HCT116 (cell line): Measurements from ENCODE around the gene MAMSTR. TPM values are rescaled to one million over a fixed set of nuclear protein-coding genes. Genes with fewer than 3 reads are reported as not detected.

Experiments
- ATAC-seq: fragments of 200-7000 bp; cut with Tn5 transposase; 2 replicates; pipeline ENCODE4 v1.9.1; 2020; ENCODE audit warnings: mild to moderate bottlenecking, moderate library complexity
- BruUV-seq: library from RNA; stranded (reverse); fragments of 400-500 nt; replicated peaks from 2 replicates; lab custom pipeline; 2021; lab: Mats Ljungman, UMichigan
- CTCF ChIA-PET: fragments of 300-600 bp; sonication (Branson Sonifier 250); formaldehyde crosslinking; loops from one replicate; lab custom pipeline; 2021; ENCODE audit warnings: antibody characterized with exemption; lab: Charles Lee
- POLR2A ChIA-PET: fragments of 300-600, 350-600 bp; sonication (Branson Sonifier 250); formaldehyde crosslinking; loops from one replicate; lab custom pipeline; 2021; ENCODE audit warnings: antibody characterized with exemption; lab: Charles Lee
- RAD21 ChIA-PET, 2 experiments: fragments of 300-600 bp; sonication (Branson Sonifier 250); formaldehyde crosslinking; loops; one replicate each; lab custom pipeline; 2023; ENCODE audit warnings: low total read pairs in 2 of 2; ENCODE audit not compliant: uncharacterized antibody in 2 of 2, unreplicated experiment in 2 of 2, low non-redundant PET in 1 of 2; lab: Charles Lee
- DNase-seq: peaks from one replicate; pipeline ENCODE4 v3.0.0-alpha.2; 2010; ENCODE audit warnings: low read depth, low spot score
- H2AFZ ChIP-seq: fragments of 200-600 bp; shearing (Covaris generic), sonication (generic); 2 replicates; pipeline ENCODE4 v1.6.1; 2017; ENCODE audit warnings: low read depth, mixed run types, mixed read lengths, antibody characterized with exemption, low read length; ENCODE audit not compliant: poor library complexity, severe bottlenecking
- H3K27ac ChIP-seq: 2 replicates; pipeline ENCODE4 v1.5.1; 2012; ENCODE audit warnings: low read depth, low read length
- H3K27me3 ChIP-seq: fragments of 200-600 bp; sonication (generic); 2 replicates; pipeline ENCODE4 v1.6.1; 2016; ENCODE audit warnings: mixed run types, low read length, mixed read lengths; ENCODE audit not compliant: insufficient read depth
- H3K36me3 ChIP-seq, 2 experiments: fragments of 200-500 bp in 1 of 2; fragments of 200-600 bp in 1 of 2; sonication (Bioruptor generic) in 1 of 2; sonication (generic) in 1 of 2; 2 replicates each; pipeline versions ENCODE4 v1.5.1 to v1.6.1; 2014 to 2016; ENCODE audit warnings: low read length in 2 of 2, inconsistent platforms in 1 of 2, mixed read lengths in 1 of 2, mixed run types in 1 of 2; ENCODE audit not compliant: insufficient read depth in 2 of 2, control insufficient read depth in 1 of 2
- H3K4me1 ChIP-seq, 2 experiments: fragments of 200-600 bp in 1 of 2; sonication (generic) in 1 of 2; 2 replicates each; pipeline versions ENCODE4 v1.5.1 to v1.6.1; 2012 to 2017; ENCODE audit warnings: low read length in 2 of 2, inconsistent platforms in 1 of 2, mild to moderate bottlenecking in 1 of 2, mixed read lengths in 1 of 2, mixed run types in 1 of 2, moderate library complexity in 1 of 2; ENCODE audit not compliant: insufficient read depth in 2 of 2, control insufficient read depth in 1 of 2
- H3K4me2 ChIP-seq: fragments of 200-600 bp; sonication (generic); 2 replicates; pipeline ENCODE4 v1.6.1; 2017; ENCODE audit warnings: mixed run types, low read length, mixed read lengths
- H3K4me3 ChIP-seq, 2 experiments: fragments of 200-600 bp in 1 of 2; sonication (generic) in 1 of 2; replicated peaks in 1 of 2; 2 replicates each; pipeline ENCODE4 v1.5.1; 2011 to 2016; ENCODE audit warnings: low read length in 2 of 2, control low read depth in 1 of 2, low read depth in 1 of 2, mild to moderate bottlenecking in 1 of 2, mixed read lengths in 1 of 2, mixed run types in 1 of 2
- H3K79me2 ChIP-seq: fragments of 200-600 bp; sonication (generic); 2 replicates; pipeline ENCODE4 v1.6.1; 2017; ENCODE audit warnings: mild to moderate bottlenecking, mixed run types, low read length, moderate library complexity, mixed read lengths; ENCODE audit not compliant: insufficient read depth
- H3K9ac ChIP-seq: fragments of 200-600 bp; sonication (generic); 2 replicates; pipeline ENCODE4 v1.6.1; 2016; ENCODE audit warnings: low read length, mixed read lengths
- H3K9me2 ChIP-seq: fragments of 200-600 bp; sonication (generic), shearing (Covaris generic); 2 replicates; pipeline ENCODE4 v1.6.1; 2017; ENCODE audit warnings: mixed run types, mild to moderate bottlenecking, moderate library complexity; ENCODE audit not compliant: insufficient read depth
- H3K9me3 ChIP-seq, 2 experiments: fragments of 200-500 bp in 1 of 2; fragments of 200-600 bp in 1 of 2; sonication (Bioruptor generic) in 1 of 2; sonication (generic) in 1 of 2; 2 replicates each; pipeline ENCODE4 v1.6.1; 2014 to 2017; ENCODE audit warnings: low read length in 2 of 2, mixed read lengths in 2 of 2, inconsistent platforms in 1 of 2, low read depth in 1 of 2, mild to moderate bottlenecking in 1 of 2, mixed run types in 1 of 2, moderate library complexity in 1 of 2; ENCODE audit not compliant: control insufficient read depth in 1 of 2, insufficient read depth in 1 of 2
- H4K20me1 ChIP-seq: fragments of 200-600 bp; sonication (generic), shearing (Covaris generic); 2 replicates; pipeline ENCODE4 v1.6.1; 2017; ENCODE audit warnings: mixed run types, mild to moderate bottlenecking, moderate library complexity; ENCODE audit not compliant: insufficient read depth
- CBX3 ChIP-seq: IDR thresholded peaks from 2 replicates; pipeline ENCODE4 v1.6.1; 2012; ENCODE audit warnings: low read depth
- ELF1 ChIP-seq: IDR thresholded peaks from 2 replicates; pipeline ENCODE4 v1.6.1; 2012; ENCODE audit warnings: low read depth, borderline replicate concordance
- EZH2 ChIP-seq: fragments of 200-600 bp; sonication (generic); IDR thresholded peaks from 2 replicates; pipeline ENCODE4 v1.6.1; 2017; ENCODE audit warnings: antibody characterized with exemption, mixed run types
- JUND ChIP-seq: IDR thresholded peaks from 2 replicates; pipeline ENCODE4 v1.6.1; 2012
- MAX ChIP-seq: IDR thresholded peaks from 2 replicates; pipeline ENCODE4 v1.6.1; 2012
- POLR2A ChIP-seq: IDR thresholded peaks from 2 replicates; pipeline ENCODE4 v1.7.0; 2011; ENCODE audit warnings: borderline replicate concordance; ENCODE audit not compliant: insufficient read depth, insufficient read length; ENCODE audit errors: extremely low read depth
- POLR2AphosphoS5 ChIP-seq: IDR thresholded peaks from 2 replicates; pipeline ENCODE4 v1.6.1; 2011; ENCODE audit warnings: mild to moderate bottlenecking, low read depth, low read length, moderate library complexity
- SP1 ChIP-seq: IDR thresholded peaks from 2 replicates; pipeline ENCODE4 v1.6.1; 2012; ENCODE audit warnings: low read depth
- SRF ChIP-seq: IDR thresholded peaks from 2 replicates; pipeline ENCODE4 v1.6.1; 2012; ENCODE audit warnings: low read depth
- TCF7L2 ChIP-seq: IDR thresholded peaks from 2 replicates; pipeline ENCODE4 v1.7.0; 2011; ENCODE audit warnings: borderline replicate concordance, inconsistent platforms; ENCODE audit not compliant: insufficient read depth, insufficient read length; ENCODE audit errors: extremely low read depth
- YY1 ChIP-seq: IDR thresholded peaks from 2 replicates; pipeline ENCODE4 v1.6.1; 2011; ENCODE audit warnings: low read length, low read depth, moderate library complexity, mild to moderate bottlenecking; ENCODE audit not compliant: insufficient replicate concordance; ENCODE audit errors: extremely low read depth
- ZBTB33 ChIP-seq: IDR thresholded peaks from 2 replicates; pipeline ENCODE4 v1.6.1; 2011; ENCODE audit warnings: mild to moderate bottlenecking, low read length, moderate library complexity; ENCODE audit not compliant: insufficient replicate concordance; ENCODE audit errors: extremely low read depth
- ZFX ChIP-seq: fragments of 450-650 bp; IDR thresholded peaks from 2 replicates; pipeline ENCODE4 v1.6.1; 2017
- ZNF274 ChIP-seq: fragments of 200-500 bp; sonication (Bioruptor generic); IDR thresholded peaks from 2 replicates; pipeline ENCODE4 v1.6.1; 2014; ENCODE audit warnings: mild to moderate bottlenecking, low read depth, low read length, inconsistent platforms
- intact Hi-C: fragments of 100-400 bp; cut with micrococcal nuclease; formaldehyde crosslinking; loops from 2 replicates; pipeline ENCODE4 v1.10.0; 2022
- total RNA-seq: library from RNA; stranded (reverse); gene quantifications from one replicate; pipeline ENCODE4 v1.2.1, GENCODE V29; 2021; ENCODE audit not compliant: unreplicated experiment

Gene MAMSTR
- total RNA-seq, 1 experiment from 2014 or later = 1.3 TPM

GRCh38 chr19:48722196-48722708 is 2.7 kb upstream of the MAMSTR start:
- Histone ChIP-seq H2AFZ (no peak overlapping the region), H3K9ac (no peak overlapping the region), H3K27ac (no peak overlapping the region), H3K9me3 (no peaks in the 10 kb centered on the region), H3K4me1 (peaks cover 6 to 35% of the 10 kb centered on the region in 2 experiments), H3K36me3 (no peaks in the 10 kb centered on the region), H3K79me2 (no peaks in the 10 kb centered on the region), H3K9me2 (no peaks in the 10 kb centered on the region), H3K4me2 (no peak overlapping the region), H4K20me1 (no peaks in the 10 kb centered on the region), H3K27me3 (no peaks in the 10 kb centered on the region), H3K4me3 (no peak overlapping the region)
- ChIA-PET RAD21 (no interaction called here), POLR2A (no interaction called here), CTCF (no interaction called here)
- DNase-seq (no peak), ATAC-seq (no peak)
- no TSS peak for BruUV-seq
- TF ChIP-seq ZFX (no peak), ZBTB33 (no peak), SP1 (no peak)
- intact Hi-C loops = no loop called here

GRCh38 chr19:48720613-48721296 is 1.2 kb upstream of the MAMSTR start:
- peak overlapping the region; percentile 60 for H3K9ac ChIP-seq
- no peaks in the 10 kb centered on the region for H3K9me2 ChIP-seq
- RAD21 ChIA-PET = no interaction called here
- H3K79me2 ChIP-seq = no peaks in the 10 kb centered on the region
- no peaks in the 10 kb centered on the region for H3K27me3 ChIP-seq
- H3K9me3 ChIP-seq = no peaks in the 10 kb centered on the region
- DNase-seq (peak; percentile 98), ATAC-seq (peak; percentile 91)
- peak overlapping the region; percentile 52 to 58 for H3K4me3 ChIP-seq
- CTCF ChIA-PET = interaction anchor here (1.1 to 1.3 kb wide), 2 partner anchors 8 to 75 kb away, joined by 4 to 5 read pairs; no protein-coding TSS in a partner anchor
- POLR2A ChIA-PET = interaction anchor here (0.8 to 1.7 kb wide), 5 partner anchors 9 to 27 kb away, joined by 3 to 6 read pairs (median 3); no protein-coding TSS in a partner anchor
- peak overlapping the region; percentile 50 for H2AFZ ChIP-seq
- no peaks in the 10 kb centered on the region for H4K20me1 ChIP-seq
- peaks cover 6 to 31% of the 10 kb centered on the region in 2 experiments for H3K4me1 ChIP-seq
- peak overlapping the region; percentile 80 for H3K4me2 ChIP-seq
- intact Hi-C loops = no loop called here
- peak overlapping the region; percentile 33 for H3K27ac ChIP-seq
- no TSS peak for BruUV-seq
- no peaks in the 10 kb centered on the region for H3K36me3 ChIP-seq
- TF ChIP-seq EZH2 (no peak), POLR2A (peak; percentile 58), POLR2AphosphoS5 (no peak; the same call in 1 of the 2 replicates), YY1 (peak; percentile 45), SRF (no peak), ZFX (no peak), MAX (no peak), CBX3 (no peak), TCF7L2 (peak; percentile 42), SP1 (peak; percentile 97), ELF1 (no peak; the same call in 1 of the 2 replicates), JUND (no peak), ZNF274 (no peak)
